WERI-Rb-1 (cell line): ENCODE data around the gene ABRAXAS1.

Experiments used
- DNase-seq: peaks from one replicate; pipeline ENCODE4 v3.0.0-alpha.2; 2020
- H3K27ac ChIP-seq: fragments of 250-450 bp; sonication (Bioruptor Pico); 2 replicates; pipeline ENCODE4 v1.5.1; 2020; ENCODE audit warnings: mild to moderate bottlenecking, moderate library complexity
- H3K27me3 ChIP-seq: fragments of 250-450 bp; sonication (Bioruptor Pico); 2 replicates; pipeline ENCODE4 v1.5.1; 2021; ENCODE audit warnings: mild to moderate bottlenecking, low read depth, moderate library complexity; ENCODE audit not compliant: insufficient read depth, severe bottlenecking
- H3K36me3 ChIP-seq: fragments of 250-450 bp; sonication (Bioruptor Pico); 2 replicates; pipeline ENCODE4 v1.5.1; 2020; ENCODE audit warnings: mild to moderate bottlenecking, moderate library complexity
- H3K4me3 ChIP-seq: 2 replicates; pipeline ENCODE4 v1.5.1; 2011; ENCODE audit warnings: low read depth, mild to moderate bottlenecking, control low read depth, low read length
- H3K9me3 ChIP-seq: fragments of 250-450 bp; sonication (Bioruptor Pico); 2 replicates; pipeline ENCODE4 v1.5.1; 2021; ENCODE audit warnings: mild to moderate bottlenecking, moderate library complexity; ENCODE audit not compliant: severe bottlenecking
- CTCF ChIP-seq: IDR thresholded peaks from 2 replicates; pipeline ENCODE4 v1.5.1; 2011; ENCODE audit warnings: low read depth, mild to moderate bottlenecking, control low read depth, inconsistent platforms, low read length

The ABRAXAS1 gene

GRCh38 chr4:83484500-83485461 lies at the start of gene ABRAXAS1:
Gene ABRAXAS1, minus strand, starts transcription at chr4:83485100. Its CDS starts 28 bp downstream, at chr4:83485072.
- TF ChIP-seq CTCF: no peak
- peak; percentile 94 for DNase-seq
- Histone ChIP-seq H3K36me3 (no peaks in the 10 kb centered on the region), H3K4me3 (peak within 1 kb of the TSS; percentile 59), H3K9me3 (no peaks in the 10 kb centered on the region), H3K27me3 (no peaks in the 10 kb centered on the region), H3K27ac (peak within 1 kb of the TSS; percentile 80)

GRCh38 chr4:83527671-83528070 lies 42.8 kb upstream of the ABRAXAS1 start:
- Histone ChIP-seq H3K36me3 (no peaks in the 10 kb centered on the region), H3K9me3 (peaks cover 6% of the 10 kb centered on the region), H3K27me3 (no peaks in the 10 kb centered on the region), H3K27ac (no peak overlapping the region), H3K4me3 (no peak overlapping the region)
- TF ChIP-seq CTCF: no peak
- DNase-seq: no peak

- no peak for TF ChIP-seq CTCF
- Histone ChIP-seq H3K36me3 (no peaks in the 10 kb centered on the region), H3K27me3 (no peaks in the 10 kb centered on the region), H3K4me3 (no peak overlapping the region), H3K27ac (no peak overlapping the region), H3K9me3 (peaks cover 2% of the 10 kb centered on the region)
- no peak for DNase-seq
These were observed 37.3 kb upstream of the ABRAXAS1 start for GRCh38 chr4:83522239-83522638.

- Histone ChIP-seq H3K36me3 (no peaks in the 10 kb centered on the region), H3K4me3 (no peak overlapping the region), H3K27ac (no peak overlapping the region), H3K9me3 (no peaks in the 10 kb centered on the region), H3K27me3 (no peaks in the 10 kb centered on the region)
- no peak for DNase-seq
- no peak for TF ChIP-seq CTCF
These were observed 31.3 kb upstream of the ABRAXAS1 start for GRCh38 chr4:83516042-83516772.

GRCh38 chr4:83510442-83510841 lies 25.5 kb upstream of the ABRAXAS1 start:
- H3K27ac ChIP-seq: no peak overlapping the region

More at GRCh38 chr4:83510442-83510841, 25.5 kb upstream of the ABRAXAS1 start:
- Histone ChIP-seq H3K27me3 (no peaks in the 10 kb centered on the region), H3K9me3 (no peaks in the 10 kb centered on the region), H3K36me3 (no peaks in the 10 kb centered on the region), H3K4me3 (no peak overlapping the region)
- TF ChIP-seq CTCF: no peak
- DNase-seq: no peak
